NCI-H2029 treated with DMSO at 0.1 percent for 48 hours (cell line): ENCODE measurements around the gene G0S2.

Source experiments
- DNase-seq: peaks from one replicate; lab custom pipeline; 2025; lab: John Stamatoyannopoulos, UW

G0S2 gene

DNA sequence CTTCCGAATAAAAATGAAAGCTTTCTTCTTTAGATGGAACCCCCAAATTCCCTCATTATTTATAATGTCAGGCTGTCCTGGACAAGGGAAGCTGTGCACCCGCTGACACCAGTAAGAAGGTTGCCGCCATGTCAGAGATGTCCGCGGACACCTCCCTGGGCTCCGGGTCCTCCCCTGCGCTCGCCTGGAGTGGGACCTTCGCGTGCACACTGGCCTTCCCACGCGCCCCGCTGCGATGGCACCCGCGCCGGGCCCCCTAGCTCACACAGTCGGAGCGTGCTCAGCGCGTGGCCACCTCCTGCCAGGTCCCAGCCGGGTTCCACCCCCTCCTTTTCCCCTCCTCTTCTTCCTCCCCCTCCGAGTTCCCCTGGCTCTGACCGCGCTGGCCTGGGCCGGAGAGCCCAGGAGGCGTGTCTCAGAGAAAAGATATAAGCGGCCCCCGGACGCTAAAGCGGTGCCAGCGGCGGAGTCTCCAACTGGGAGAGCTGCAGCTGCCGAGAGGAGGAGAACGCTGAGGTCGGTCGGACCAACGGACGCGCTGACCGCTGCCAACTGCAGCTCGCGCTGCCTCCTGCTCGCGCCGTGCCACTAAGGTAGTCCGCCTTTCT, at the start of gene G0S2:
TSS of gene G0S2 (plus strand) at position 456 of the 608 bp plus-strand sequence. CDS start 273 bp downstream, outside the sequence.
- DNase-seq, result no peak

GRCh38 chr1:209625791-209626285, 49.4 kb upstream of the G0S2 start:
- no peak for DNase-seq

- no peak for DNase-seq
These were observed 48.7 kb upstream of the G0S2 start for GRCh38 chr1:209626346-209627026.

- no peak for DNase-seq
These were observed 48.0 kb upstream of the G0S2 start for GRCh38 chr1:209627027-209627731.

DNA sequence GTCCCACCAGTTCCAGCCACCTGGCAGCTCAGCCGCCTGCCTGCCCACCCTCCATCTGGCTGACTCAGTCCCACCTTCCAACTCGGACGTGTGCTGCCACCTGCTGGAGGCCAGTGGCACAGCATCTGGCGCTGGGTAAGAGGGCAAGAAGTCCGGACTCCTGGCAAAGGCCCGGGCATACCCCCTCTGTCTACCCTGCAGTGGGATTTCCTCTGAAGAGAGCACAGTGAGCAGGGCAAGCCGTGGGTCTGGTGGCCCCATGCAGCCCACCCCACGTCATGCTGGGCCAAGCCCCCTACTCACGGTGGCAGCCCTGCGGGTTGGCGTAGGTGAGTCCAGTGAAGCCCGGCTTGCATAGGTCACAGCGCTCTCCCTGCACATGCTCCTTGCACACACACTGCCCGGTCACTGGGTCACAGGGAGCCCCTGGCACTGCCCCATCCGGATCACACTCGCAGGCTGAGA, 47.4 kb upstream of the G0S2 start:
- peak; percentile 19 for DNase-seq

- DNase-seq, result no peak
These were observed 46.5 kb upstream of the G0S2 start for GRCh38 chr1:209628618-209629299.

- DNase-seq, result no peak
These were observed 45.4 kb upstream of the G0S2 start for GRCh38 chr1:209629621-209630382.

DNA sequence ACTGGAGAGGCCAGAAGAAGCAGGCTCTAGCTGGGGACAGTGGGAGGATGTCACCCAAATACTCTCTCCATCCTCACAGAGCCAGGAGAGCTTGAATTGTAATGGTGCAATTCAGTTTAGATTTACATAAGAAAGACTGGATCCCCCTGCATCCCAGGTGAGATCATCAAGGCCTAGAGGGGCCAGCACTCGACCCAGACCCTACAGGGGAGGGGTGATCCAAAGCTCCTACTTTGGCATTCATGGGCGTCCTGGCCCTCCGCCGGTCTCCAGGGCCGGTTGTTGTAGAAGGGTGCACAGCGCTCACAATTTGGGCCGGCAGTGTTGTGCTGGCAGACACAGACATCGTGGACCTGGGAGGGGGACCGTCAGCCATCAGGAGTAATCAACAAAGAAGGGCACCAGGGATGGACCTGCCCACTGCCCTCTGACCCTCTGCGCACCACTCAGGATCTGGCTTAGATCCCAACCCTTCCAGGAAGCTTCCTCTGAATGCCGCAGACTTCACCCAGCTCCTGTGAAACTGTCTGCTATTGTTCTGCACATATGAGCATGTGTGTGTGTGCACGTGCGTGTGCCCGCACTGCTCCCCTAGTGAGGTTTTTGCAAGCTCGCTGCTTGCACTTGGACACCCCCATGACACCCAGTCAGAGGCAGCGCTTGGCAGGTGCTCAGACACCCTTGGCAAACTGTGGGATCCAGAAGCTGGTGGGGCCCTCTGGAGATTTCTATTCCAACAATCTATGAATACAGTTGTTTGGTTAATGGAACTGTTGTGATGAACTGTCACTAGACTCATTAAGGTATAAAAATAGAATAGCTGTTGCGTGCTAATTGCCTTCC, 44.6 kb upstream of the G0S2 start:
- no peak for DNase-seq

DNA sequence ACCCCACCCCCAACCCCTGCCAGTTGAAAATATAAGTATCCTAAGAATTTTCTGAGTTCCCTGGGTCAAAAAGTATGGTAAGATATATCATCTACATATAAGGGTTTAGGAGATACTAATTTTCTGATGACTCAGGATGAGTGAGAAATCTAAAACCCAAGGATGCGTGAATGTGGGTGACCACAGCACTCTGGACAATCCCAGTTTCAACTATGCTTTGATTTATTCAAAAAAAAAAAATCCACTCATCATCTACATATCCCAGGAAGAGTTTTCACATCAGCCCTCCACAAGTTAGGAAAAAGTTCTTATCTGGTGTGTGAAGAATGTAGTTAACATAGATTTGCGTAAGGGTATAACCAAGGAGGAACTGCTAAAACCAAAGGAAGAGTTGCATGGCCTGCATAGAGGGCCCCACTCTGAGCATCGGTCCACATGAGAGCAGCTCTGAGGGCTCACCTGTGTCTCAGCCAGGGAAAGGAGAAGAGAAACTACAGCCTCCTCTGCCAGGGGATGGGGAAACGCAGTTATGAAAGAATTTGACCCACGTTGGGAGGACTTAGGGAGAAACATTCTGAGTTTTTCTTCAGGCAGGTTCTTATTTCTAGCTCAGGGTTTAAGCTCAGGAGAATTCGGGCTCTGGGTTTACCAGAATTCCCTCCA, 41.7 kb upstream of the G0S2 start:
- DNase-seq, result no peak

DNA sequence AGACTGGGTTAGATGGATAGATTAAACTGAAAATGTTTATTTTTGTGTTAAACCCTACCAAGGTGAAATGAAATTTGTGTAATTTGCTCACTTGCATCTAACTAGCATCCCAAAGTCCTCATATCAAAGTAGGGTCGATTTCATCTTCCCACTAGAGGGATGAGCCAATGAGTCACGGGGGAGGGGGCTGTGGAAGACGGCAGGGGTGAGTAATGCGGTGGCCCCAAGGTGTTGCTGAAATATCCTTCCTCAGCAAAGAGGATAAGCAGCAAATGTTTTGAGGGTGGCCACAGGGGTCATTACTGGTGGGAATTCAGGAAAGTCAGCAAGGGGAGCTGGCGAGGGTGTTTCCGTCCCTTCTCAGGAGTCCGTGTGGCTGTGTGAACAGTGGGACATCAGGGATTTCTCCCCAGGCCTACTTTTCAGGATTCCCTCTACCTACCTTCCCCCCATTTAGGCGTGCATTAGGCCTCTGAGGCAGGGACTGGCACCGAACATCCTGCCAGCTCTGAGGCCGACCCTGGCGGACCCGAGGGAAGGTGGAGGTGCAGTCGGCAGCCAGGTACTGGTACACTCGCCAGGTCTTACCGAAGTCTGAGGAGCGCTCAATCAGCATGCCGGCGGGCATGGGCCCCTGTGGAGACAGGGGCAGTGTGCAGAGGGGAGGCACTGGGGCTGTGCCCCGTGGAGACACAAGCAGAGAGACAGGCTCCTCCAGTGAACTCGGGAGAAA, 41.0 kb upstream of the G0S2 start:
- DNase-seq, result no peak

GRCh38 chr1:209635850-209636249, 39.4 kb upstream of the G0S2 start:
- no peak for DNase-seq

DNA sequence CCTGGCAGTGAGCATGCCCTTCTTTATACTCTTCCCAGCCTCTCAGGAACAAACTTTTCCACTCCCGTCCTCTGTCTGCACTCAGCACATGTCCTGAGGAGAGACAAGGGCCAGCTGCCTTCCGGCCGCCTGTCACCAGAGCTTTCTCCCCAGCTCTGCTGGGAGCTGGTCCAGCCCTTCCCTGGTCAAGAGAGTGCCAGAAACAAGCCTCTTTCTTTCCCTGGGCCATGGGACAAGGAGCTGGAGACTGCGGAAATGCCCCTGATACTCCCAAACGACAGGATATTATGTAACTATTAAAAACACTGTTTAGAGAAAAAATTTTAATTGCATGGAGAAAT, 33.4 kb upstream of the G0S2 start:
- no peak for DNase-seq

DNA sequence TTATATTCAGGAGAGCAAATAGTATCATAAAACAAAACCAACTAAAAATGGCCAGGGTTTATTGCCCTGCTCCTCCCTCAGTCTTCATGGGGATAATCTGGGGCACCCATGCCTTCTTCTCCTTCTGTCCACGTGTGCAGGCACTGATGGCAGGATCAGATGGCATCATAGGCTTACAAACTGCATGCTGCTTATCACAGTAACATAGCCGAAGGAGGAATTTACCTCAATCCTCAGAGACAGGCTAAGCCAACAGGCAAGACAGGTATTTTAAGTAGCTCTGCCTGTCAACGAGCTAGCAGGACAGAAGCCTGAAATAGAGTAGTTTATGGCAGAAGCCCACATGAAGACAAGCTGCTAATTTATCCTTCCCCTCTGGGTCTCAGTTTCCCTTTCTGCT, 32.4 kb upstream of the G0S2 start:
- DNase-seq, result no peak

DNA sequence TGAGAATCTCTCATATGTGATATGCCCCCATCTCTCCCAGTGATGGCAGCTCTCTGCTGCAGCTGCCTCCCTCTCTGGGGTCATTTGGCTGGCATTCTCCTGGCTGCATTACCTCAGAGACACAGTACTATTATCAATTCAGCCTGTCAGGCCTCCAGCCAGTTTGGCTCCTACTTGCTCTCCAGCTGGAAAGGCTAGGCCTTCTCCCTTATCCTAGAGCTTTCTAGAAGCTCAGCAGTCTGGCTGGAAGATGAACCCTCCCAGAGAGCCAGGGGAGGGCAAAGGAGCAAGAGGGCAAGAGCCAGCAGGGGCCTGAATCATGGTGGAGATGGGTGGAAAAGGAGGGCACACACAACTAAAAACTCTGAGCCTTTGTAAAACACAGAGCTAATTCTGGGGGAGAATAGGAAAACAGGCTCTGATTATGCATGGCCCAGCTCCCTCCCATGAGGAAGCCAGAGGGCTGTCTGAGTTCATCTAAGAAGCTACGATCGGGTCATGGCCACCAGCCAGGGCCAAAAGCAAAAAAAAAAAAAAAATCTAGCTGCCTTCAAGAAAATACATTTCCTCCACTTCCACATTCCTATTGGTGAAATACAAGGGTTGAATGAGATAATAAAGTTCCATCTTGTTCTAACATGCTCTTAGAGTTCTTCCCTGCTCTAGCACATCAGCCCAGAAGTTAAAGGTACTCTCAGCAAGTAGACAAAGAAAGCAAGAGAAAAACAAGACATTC, 31.8 kb upstream of the G0S2 start:
- no peak for DNase-seq

DNA sequence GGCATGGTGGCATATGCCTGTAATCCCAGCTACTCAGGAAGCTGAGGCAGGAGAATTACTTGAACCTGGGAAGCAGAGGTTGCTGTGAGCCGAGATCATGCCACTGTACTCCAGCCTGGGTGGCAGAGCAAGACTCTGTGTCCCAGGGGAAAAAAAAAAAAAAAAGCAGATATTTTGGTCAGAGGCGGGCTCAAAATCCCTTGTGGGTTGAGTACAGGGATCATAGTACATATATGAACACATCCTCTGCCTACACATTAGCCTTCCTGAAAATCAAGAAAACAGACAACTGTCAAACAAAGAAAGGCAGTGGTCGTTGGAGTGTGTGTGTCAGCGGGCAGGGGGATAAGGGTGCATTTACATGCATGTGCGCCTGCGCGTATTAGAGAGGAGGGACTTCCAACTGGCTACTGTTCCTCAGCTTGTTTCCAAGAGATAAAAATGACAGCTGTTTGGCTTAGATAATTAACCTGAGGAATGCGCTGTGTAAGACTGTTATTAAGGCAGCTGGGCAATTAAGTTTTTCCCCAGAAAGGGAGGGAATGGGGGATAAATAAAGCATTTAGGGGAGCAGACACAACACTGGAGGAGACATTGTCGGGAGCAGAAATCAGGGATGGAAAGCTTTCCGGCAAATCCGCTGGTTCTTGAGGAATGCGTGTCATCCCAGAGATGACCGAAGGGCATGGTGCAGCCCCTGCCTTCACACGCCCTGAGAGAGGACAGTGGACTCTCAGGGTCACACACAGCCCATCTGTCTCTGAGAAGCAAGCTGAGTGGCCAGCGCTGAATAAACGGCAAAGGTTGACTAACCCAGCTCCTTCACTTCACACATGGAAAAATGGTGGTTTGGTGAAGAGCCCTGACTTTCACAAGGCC, 29.4 kb upstream of the G0S2 start:
- DNase-seq, result no peak

- DNase-seq, result no peak
These were observed 28.7 kb upstream of the G0S2 start for GRCh38 chr1:209646558-209646957.

DNA sequence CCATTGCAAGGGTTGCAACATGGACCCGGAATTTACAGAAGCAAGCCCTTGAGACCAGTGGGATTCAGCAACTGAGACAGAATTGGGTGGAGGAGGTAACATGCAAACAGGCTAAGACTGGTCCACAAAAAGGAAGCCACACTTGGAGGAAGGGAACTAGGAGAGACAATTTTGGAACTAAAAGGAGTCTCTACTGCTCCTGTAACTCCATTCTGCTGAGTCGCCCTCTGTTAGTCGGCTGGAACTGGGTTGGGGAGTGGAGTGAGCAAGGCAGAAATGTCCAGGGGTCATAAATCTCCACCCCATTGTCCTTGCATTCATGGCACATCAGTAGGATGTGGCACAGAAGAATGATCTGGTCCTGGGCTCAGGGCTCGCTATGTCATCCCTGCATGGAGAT, 28.1 kb upstream of the G0S2 start:
- DNase-seq, result no peak

GRCh38 chr1:209648346-209648745, 26.9 kb upstream of the G0S2 start:
- DNase-seq, result no peak
